ACHN (cell line): ENCODE data around the gene FMN1.

Experiments used
- DNase-seq: peaks from one replicate; pipeline ENCODE4 v3.0.0-alpha.2; 2015
- in situ Hi-C: cut with HindIII; loops from 2 replicates; pipeline ENCODE4 v1.10.0; 2017; ENCODE audit warnings: low sequenced_read_pairs, low pct_ligation_motif_present, low pct_unique_long_range_greater_than_20kb

Gene FMN1

GRCh38 chr15:32936283-32936918 lies 258.1 kb downstream of the FMN1 start:
- in situ Hi-C loops: no loop called here
- peak; percentile 35 for DNase-seq

- DNase-seq: no peak
- in situ Hi-C loops: no loop called here
Observed at GRCh38 chr15:32935139-32935538, 259.4 kb downstream of the FMN1 start.

DNA sequence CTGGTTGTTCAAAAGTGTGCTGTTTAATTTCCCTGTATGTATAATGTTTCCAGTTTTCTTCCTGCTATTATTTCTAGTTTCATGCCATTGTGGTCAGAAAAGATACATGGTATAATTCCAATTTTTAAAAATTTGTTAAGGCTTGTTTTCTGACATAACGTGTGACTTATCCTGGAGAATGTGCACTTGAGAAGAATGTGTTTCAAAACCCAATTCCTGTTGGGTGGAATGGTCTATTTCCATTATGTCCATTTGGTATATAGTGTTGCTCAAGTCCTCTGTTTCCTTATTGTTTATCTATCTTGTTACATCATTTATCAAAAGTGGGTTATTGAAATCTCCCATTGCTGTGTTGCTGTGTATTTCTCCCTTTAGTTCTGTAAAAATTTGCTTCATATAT lies 261.3 kb downstream of the FMN1 start:
- in situ Hi-C loops: no loop called here
- DNase-seq: no peak

DNA sequence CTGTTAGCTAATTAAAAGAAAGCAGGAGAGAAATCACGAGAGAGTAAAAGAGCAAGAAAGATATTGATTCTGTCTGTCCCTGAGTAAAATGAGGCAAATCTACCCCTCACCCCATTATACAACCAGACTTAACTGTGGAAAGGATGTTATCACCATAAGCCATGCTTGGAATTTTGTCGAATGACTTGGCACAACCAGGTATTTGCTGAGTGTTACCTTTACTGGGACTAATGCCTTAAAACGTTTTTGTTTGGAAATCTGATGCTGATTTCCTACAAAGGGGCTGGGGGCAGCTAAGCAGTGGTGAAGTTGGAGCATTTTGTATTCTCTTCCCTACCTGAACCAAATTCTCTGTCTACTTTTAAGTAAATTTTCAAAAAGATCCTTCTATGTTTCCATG lies 265.6 kb downstream of the FMN1 start:
- DNase-seq: no peak
- in situ Hi-C loops: no loop called here

GRCh38 chr15:32927124-32927523 lies 267.4 kb downstream of the FMN1 start:
- no peak for DNase-seq

GRCh38 chr15:32923176-32923575 lies 271.3 kb downstream of the FMN1 start:
- DNase-seq: no peak

More at GRCh38 chr15:32927124-32927523, 267.4 kb downstream of the FMN1 start:
- in situ Hi-C loops: no loop called here

GRCh38 chr15:32922541-32922940 lies 272.0 kb downstream of the FMN1 start:
- in situ Hi-C loops: no loop called here
- DNase-seq: no peak

More at GRCh38 chr15:32923176-32923575, 271.3 kb downstream of the FMN1 start:
- in situ Hi-C loops: no loop called here

DNA sequence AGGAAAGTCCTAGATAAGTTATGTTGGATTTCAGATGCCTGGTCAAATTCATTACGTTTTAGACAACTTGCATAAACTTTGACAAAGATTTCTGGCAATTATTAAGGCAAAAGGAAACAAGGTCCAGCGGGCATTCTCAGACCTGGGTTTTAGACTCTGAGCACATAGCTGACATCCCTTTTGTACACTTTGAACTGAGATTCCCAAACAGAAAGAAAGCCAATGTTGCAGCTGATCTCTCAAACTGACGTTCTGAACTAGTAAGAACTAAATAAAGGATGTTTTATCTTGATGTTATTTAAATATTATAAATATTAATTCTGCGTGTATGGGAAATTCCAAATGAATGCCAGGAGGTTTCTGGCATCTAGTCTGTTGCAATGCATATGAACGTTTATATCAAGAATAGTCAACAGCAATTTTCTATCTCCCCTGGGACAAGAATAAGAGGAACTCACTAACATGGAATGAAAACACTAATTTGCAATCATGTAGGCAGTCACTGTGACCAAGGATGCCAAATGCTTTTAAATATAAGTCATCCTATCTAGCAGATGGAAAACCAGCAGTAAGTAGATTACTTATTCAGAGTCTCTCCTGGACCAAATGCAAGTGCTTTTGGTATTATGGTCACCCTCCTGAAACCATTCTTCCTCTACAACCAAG lies 274.6 kb downstream of the FMN1 start:
- in situ Hi-C loops: no loop called here
- peak; percentile 45 for DNase-seq

- no peak for DNase-seq
- in situ Hi-C loops: no loop called here
Observed at GRCh38 chr15:32918547-32918946, 276.0 kb downstream of the FMN1 start.

- in situ Hi-C loops: no loop called here
- DNase-seq: no peak
Observed at GRCh38 chr15:32910839-32911238, 283.7 kb downstream of the FMN1 start.

- peak; percentile 42 for DNase-seq
- in situ Hi-C loops: no loop called here
Observed at GRCh38 chr15:32909431-32909830, 285.1 kb downstream of the FMN1 start.

- in situ Hi-C loops: no loop called here
- no peak for DNase-seq
Observed at GRCh38 chr15:32908872-32909271, 285.6 kb downstream of the FMN1 start.

DNA sequence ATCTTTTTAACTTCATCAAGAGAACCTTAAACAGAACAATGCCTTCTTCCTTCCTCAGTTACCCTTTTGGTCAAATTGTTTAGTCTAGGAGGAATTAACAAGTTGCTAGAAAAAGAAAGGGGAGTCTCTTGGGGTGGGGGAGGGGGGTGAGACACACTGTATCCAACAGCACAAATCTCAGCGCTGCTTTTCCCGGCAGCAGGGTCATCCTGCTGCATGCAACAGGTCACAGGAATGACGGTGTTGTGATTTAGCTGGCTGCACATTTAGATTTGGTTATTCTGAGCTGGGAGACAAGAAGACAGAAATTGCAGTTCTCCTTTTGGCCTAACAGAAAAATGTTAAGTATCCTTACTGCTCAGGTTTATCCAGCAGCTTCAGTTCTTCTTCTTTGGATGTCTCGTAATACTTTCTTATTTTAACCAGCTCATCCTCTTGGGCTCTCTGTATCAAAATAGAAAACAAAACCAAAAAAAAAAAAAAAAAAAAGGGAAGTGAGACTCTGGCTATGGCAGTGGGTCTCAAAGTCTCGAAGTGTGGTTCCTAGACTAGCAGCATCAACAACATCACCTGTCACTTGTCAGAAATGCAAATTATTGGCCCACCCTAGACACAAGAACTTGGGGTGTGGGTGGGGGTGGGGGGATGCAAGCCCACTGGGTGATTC lies 286.2 kb downstream of the FMN1 start:
- no peak for DNase-seq

GRCh38 chr15:32905481-32905880 lies 289.0 kb downstream of the FMN1 start:
- in situ Hi-C loops: no loop called here
- DNase-seq: no peak

More for the DNA sequence above, 286.2 kb downstream of the FMN1 start:
- in situ Hi-C loops: no loop called here

DNA sequence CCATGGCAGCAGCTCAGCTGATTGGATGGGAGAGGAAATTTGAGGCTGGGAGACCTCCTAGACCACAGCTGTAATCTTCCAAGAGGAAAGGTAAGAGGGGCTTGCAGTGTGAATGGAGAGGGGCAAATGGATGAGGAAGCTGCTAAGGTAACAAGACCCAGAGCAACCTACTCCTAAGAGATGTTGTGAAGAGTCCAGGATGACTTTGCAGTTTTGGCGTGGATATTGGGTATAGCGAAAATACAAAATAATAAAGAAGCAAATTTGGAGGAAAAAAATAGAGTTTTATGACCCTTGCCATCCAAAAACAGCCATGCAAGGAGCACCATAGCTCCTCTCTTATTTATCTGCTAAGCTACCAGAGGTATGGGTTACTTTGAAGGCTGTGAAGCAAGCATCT lies 290.1 kb downstream of the FMN1 start:
- in situ Hi-C loops: no loop called here
- DNase-seq: no peak

GRCh38 chr15:32903591-32904290 lies 290.8 kb downstream of the FMN1 start:
- no peak for DNase-seq
- in situ Hi-C loops: no loop called here

DNA sequence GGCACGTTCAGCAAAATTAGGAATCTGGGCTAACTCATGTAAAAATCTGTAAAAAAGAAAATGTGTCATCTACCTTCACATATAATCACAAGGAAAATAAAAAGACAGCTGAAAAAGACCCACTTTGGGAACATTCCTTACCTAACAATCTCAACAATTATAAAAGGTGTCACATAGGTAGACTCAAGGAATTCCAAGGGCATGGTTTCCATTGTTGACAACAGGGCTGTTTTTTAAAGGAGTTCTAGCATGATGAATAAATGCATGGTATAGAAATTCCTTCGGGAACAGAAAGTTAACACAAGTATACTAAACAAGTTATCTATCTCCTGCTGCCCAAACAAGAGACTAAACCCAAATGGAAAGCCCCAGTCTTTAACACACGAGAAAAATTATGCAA lies 292.5 kb downstream of the FMN1 start:
- in situ Hi-C loops: no loop called here
- no peak for DNase-seq

GRCh38 chr15:32901192-32901591 lies 293.3 kb downstream of the FMN1 start:
- in situ Hi-C loops: no loop called here
- DNase-seq: no peak

- DNase-seq: no peak
- in situ Hi-C loops: no loop called here
Observed at GRCh38 chr15:32899126-32899596, 295.4 kb downstream of the FMN1 start.
